NCI-H226 (cell line): ENCODE data around the gene NTRK3.
"Not testable (repeated sequence)": the region's sequence is repeated elsewhere in the genome, so short reads cannot be mapped to it uniquely, and the experiment has no call there.

Experiments used
- DNase-seq: peaks from one replicate; pipeline ENCODE4 v3.0.0-alpha.2; 2015

Gene NTRK3

DNA sequence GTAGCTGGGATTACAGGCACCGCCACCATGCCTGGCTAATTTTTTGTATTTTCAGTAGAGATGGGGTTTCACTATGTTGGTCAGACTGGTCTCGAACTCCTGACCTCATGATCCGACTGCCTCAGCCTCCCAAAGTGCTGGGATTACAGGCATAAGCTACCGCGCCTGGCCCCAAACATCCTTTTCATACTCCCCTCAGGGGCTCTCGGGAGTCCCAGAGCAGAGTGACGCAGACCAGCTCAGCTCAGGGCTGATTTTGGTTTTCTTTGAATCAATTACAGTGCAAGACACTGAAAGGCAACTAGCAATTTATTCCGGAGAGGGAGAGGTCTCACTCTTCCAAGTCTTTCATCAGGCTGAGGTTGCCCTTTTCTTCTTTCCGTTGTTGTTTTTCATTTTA lies 184.4 kb downstream of the NTRK3 start:
- not testable (repeated sequence) for DNase-seq

DNA sequence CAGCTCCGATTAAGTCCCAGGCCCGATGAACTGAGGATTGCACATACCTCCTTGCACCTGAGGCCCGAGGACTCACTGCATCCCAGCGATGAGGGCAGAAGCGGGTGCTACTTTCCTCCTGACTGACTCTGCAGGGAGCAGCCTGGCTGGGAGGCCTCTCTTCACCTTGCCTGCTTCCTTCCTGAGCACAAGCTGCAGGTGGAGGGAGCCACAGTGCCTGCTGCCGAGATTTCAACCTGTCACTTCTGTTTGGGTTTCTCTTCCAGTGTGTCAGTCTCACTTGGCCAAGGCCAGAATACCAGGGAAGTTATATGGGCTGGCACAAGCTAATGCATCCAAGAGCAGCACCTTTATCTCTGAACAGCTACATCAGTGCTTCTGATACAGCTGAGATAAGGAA lies 185.4 kb downstream of the NTRK3 start:
- DNase-seq, result no peak

DNA sequence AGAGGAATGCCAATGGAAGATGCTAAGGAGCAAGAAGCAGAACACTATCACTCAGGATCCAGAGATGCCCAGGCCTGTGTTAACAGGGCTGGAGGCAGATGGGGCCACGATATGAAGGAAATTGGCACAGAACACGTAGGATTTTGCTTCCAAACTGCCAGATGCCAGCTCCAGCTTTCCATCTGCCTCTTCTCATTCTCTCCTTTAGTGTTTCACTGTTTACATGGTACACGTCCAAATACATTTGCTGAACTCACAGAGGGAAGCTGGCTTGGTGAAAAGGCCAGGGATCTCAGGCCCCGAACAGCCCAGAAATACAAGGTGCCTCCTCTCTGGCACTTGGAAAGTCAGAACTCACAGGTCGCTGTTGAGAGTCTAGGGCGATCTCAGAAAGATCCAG lies 187.0 kb downstream of the NTRK3 start:
- no peak for DNase-seq

DNA sequence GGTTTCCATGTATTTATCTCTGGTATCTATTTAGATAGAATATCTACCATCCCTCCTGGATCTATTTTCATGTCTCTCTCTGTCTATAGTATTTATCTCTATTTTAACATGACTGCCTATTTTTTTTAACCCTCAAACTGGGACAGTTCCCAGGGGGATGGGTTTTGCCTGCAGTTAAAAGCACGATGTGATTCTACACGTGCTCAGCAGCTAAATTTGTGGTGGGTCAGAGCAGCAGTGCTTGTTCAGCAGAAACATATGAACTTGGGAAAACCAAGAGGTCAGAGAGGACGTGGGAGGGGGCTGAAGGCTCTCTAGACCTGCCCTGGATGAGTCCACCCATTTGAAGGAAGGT lies 189.2 kb downstream of the NTRK3 start:
- no peak for DNase-seq

DNA sequence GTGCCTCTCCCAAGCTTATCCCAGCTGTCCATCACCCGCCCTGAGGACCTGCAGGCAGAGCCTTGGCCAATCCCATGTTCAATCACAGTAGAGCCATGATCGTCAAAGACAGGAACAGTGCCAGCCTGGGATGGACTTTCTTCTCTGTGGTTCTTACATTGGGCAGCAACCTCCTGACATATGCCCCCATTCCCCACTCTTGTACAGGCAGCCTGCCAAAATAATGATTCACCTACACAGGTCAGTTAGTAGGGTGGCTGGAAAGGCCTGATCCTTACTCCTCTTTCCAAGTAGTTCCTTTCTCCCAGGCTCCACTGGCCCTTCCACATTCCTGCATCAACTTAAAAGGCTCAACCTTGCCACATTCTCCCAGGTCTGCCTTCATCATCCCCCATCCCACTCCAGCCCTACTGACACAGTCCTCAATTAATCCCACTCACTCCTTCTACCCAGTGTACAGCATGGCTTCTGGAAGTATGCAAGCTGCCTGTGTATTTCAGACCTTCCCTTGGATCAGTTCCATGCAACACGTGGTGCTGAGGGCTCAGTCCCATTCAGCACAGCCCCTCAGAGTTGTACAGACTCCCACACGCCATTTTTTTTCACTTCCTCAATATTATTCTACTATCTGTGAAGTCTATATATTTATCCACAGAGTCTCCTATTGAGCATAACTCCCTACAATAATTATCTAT lies 189.8 kb downstream of the NTRK3 start:
- no peak for DNase-seq

DNA sequence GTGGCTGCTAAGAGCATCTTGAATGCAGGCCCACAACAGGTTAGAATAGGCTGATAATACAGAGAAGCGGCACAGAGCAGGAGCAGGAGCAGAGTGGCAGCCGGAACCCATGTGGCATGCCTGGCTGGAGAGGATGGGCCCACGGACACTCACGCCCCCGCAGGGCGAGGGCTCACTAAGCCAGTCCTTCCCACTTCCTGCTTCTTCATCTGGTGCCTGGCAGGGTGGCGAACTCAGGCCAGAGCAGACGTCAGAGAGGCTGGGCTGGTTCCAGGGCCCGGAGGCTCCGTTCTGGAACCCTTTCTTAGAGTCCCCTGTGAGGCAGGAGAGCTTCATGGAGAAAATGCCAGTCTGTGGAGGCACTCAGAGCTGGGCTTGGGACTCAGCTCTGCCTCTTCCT lies 195.1 kb downstream of the NTRK3 start:
- no peak for DNase-seq

DNA sequence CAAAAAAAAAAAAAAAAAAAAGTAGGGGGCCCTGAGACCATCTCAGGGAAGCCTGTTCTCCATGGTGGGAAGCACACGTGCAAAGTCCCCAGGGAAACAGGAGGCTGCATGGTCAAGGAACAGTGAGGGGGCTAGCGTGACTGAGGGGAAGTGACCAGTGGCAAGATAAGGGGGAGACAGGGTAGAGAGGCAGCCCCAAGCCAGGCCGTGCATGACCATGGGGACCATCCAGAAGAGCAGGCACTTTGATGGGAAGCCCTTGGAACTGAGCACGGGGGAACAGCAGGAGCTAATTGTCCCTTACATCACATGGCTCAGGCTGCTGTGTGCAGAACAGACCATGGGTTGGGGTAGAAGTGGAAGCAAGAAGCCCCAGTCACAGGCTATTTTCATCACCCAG lies 196.2 kb downstream of the NTRK3 start:
- no peak for DNase-seq

DNA sequence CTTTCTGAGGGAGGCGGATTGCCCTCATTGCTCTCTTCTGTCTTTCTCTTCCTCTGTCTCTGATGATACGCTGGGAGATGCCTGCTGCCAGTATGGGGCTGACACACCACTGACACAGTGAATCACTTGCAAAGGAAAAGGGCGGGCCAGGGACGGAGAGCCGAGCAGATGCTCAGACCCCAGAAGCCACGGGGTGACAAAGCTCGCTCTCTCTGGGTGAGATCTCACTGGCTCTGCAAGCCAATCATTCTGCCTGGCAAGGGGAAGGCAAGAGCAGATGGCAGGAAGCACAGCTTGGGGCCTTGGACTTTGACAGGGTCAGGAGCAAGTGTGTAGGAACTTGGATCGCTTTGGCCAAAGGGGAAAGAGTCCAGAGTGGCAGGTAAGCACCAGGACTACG lies 198.7 kb downstream of the NTRK3 start:
- DNase-seq, result no peak

DNA sequence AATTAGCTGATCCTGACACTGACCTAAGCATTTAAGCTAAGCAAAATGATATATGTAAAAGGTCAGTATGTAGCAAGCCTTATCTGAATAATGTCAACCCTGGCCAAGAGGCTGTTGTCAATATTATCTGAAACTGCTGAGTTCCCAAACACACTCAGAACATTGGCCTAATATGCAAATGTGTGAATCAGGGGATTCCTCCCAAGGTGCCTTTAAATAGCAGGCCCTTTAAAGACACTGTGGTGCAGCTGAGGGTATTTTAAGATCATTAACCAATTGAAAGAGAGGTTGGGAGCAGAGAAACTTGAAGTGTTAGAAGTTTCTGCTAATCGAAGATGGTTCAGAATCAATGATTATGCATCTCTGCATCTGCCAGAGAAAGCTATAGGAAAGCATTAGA lies 207.0 kb downstream of the NTRK3 start:
- no peak for DNase-seq

DNA sequence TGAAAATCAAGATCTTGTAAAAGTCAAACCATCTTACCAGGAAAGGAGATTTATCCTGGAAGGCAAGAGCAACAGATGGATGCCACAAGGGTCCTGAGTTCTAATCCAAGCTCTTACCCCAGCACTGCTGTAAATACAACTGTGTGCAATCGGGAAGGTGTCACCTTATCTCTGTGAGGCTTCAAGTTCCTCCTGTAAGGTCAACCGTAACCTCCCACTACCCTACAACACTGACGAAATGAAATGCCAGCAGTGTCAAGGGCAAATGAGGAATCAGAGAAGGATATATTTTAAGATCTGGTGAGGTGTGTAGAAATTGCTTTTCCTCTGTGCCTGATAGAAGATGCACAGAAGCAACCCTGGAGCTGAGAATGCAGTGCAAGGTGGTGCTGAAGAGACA lies 207.8 kb downstream of the NTRK3 start:
- no peak for DNase-seq

DNA sequence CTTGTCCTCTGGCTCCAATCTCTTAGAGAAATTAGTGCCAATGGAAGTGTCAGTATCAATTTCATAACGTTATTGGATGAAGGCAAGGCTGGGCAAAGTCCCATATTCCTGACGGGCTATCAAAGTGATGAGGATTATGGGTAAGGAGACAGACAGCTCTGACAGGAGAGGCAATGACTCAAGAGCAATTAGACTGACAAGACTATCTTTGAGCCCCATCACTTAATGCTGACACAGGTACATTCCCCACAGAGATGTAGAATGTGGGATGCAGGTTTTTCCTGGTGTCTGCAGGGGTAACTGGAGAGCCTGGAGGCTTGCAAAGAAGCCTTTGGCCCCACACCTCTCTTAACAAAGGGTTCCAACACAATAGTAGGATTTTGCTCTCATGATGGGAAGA lies 208.3 kb downstream of the NTRK3 start:
- DNase-seq, result no peak

DNA sequence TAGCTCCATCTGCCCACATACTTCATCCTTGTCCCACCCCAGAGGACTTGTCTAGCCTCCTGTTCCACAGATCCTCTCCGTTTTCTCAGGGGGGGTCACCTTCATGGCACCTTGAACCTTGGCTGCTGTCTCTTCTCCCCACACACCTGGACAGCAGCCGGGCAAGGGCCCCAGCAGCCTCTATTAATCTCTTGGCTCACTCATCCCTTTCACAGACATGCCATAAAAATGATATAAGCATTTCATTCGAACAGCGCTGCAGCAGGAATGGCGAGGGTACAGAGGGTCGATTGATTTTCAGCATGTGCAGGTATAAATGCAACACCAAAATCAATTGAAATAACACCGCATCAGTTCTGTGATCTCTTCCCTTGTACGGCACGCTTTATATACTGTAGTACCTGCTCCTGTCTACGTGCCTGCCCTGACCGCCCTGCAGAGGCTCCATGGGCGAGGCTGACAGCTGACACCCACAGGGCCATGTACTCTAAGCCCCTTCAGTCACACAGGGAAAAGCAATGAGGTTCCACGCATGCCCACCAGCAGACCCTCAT lies 209.9 kb downstream of the NTRK3 start:
- no peak for DNase-seq

DNA sequence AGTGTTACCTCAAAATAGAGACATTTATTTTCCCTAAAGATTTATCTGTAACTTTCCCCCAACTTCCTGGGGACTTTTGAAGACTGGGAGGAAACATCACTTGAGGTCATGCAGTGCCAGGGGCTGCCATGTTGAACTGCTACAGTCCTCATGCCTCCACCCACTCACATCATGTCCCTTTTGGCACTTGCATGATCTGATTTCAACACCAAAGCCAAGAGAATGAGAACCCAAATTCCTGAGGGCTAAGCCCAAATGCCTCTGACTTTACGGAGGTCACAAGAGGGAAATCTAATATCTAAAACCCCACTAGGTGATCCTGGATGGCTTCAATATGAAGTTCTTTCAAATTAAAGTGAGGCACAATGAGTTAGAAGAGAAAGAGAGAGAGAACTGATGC lies 213.1 kb downstream of the NTRK3 start:
- no peak for DNase-seq

DNA sequence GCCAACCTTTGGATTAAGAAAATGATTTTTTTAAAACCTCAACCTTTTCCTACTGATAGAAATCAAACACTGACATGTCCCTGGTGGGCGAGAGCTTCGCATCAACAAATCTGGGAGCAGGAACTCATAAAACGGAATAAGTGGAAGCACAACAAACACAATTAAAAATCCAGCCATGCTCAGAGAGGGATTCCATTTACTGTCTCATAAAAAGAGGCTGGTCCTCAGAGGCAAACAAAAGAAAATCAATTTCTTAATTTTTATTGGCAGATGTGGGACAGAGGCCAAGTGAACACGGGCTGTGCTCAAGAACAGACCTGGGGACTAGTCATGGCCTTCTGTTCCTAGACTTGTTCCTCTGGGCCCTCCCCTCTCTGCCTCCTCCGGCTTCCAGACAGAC lies 214.5 kb downstream of the NTRK3 start:
- no peak for DNase-seq

DNA sequence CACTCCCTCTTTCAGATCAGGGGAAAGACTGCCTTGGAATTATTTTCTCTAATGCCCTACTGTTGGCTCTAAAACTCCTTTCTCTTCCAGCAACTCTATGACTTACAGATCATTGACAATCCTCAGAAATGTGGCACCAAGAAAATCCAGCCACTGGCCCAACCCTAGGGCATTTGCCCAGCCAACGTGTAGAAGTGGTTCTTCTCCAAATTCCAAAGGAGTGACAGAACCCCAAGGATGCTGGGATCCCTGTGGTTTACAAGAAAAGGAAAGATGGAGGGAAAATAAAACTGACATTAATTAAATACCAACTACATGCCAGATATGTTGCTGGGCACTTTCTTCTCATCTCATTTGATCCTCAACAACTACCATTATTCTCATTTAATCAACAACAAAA lies 216.0 kb downstream of the NTRK3 start:
- DNase-seq, result no peak

DNA sequence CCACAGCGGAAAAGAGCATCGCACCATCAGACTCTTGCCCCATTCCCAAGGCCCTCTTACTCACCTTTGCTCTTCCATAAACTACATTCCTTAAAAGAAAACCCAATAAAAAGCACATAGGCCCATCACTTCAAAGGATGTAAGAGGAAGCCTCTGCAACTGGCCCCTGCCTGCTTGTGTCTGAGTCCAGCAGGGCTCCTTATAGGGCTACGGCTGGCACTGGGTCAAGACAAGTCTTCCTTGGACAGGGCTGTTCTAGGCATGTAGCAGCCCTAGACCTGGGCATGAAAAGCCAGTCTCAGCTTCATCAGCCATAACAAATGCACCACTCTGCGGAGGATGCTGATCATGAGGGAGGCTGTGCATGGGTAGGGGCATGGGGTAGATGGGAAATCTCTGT lies 218.3 kb downstream of the NTRK3 start:
- no peak for DNase-seq

DNA sequence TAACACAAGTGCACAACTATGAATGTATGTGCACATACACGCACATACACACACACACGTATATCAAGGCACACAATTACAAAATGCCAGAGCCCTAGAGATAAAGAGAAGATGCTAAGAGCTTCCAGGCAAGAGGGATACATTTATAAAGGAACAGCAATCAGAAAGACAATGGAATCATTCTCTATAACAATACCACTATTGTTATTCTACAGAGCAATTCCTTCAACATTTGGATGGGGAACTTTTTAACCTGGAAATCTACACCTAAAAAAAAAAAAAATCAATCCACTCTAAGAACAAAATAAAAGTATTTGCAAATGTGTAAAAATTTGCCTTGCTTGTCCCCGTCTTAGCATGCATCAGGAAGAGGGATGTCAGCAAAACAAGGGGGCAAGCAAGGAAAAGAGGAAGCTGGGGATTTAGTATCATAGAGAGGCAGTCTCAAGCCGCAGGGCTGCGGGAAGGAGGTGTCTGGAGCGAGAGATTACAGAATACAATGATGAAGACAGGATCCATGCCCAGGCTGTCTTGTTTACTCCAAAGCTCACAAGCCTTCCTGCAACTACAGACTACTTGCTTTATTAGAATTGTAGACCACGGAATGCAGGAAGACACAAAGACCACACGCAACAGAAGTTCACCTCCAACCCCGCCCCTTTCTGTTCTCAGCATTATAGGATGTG lies 220.2 kb downstream of the NTRK3 start:
- no peak for DNase-seq

DNA sequence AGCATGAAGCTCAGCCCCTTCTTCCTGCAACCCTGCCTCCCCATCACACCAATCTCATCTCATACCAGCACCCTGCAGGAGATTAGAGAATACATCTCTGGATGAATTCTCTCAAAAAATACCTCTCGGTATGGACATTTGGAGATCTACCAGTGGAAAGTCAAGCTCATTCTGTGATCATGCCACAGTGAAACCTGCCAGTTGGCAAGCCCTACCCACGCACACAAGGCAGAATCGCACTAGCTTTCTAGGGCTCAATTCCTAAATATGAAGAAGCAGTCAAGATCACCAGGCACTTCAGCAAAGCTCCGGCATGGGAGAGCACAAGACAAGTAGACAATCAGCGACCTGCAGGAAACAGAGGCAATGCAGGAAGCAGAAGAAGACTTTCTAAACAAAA lies 221.2 kb downstream of the NTRK3 start:
- DNase-seq, result no peak

DNA sequence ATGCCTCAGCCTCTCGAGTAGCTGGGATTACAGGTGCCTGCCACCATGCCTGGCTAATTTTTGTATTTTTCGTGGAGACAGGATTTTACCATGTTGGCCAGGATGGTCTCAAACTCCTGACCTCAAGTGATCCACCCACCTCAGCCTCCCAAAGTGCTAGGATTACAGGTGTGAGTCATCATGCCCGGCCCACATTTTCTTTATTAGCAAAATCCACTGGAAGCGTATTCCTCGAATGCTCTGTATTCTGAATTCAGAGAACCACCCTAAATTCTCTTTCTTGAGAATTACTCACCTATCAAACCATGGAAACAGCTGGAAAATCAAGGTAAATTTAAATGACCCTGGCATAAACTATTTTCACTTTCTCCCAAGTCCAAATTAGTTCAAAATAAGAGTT lies 223.1 kb downstream of the NTRK3 start:
- not testable (repeated sequence) for DNase-seq

DNA sequence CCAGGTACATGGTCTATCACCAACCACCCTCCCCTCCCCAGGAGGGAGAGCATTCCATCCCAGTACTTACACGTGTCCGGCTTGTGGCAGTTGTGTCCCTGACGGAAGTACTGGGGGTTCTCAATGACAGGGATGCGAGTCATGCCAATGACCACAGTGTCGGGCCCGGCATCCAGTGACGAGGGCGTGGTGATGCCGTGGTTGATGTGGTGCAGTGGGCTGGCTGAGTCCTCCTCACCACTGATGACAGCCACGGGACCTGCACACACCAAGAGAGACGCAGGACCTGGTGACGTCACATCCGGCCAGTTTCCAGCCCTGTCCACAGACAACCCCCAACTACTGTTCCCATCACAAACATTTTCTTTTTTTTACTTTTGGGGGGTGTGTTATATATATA lies 223.8 kb downstream of the NTRK3 start:
- no peak for DNase-seq

DNA sequence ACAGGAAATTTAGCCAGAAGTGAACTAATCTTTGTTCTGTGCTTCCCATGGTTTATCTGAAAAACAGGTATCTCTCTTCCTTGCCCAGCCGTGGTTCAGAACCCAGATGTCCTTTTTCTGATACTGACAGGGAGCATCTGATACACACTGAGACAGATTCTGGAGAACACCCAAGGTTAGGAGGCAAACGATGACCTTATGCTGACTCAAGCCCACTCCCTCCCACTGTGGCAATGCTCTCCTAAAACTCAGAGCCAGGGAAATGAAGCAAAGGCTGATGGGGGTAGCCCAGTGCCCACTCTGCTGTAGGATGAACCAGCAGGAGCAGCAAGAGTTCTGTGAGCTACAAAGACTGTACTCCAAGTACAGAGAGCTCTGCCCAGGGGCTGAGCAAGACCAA lies 225.1 kb downstream of the NTRK3 start:
- DNase-seq, result no peak

DNA sequence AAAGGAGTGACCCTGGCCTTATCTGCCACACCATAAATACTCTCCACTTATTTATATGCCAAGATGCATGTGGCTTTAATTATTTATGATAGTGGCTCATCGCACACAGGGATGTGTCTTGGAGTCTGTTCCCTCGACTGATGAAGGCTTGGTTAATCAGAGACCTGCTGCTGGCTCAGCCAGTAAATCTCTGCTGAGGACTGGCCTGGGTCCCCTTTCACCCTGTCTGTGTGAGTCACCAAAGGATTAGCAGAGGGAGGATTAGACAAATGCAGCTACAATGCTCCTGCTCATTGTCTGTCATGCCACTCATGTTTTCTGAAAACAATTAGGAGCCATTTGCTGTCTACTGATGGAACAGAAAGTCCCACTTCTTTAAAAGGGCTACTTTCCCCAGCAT lies 226.8 kb downstream of the NTRK3 start:
- no peak for DNase-seq

DNA sequence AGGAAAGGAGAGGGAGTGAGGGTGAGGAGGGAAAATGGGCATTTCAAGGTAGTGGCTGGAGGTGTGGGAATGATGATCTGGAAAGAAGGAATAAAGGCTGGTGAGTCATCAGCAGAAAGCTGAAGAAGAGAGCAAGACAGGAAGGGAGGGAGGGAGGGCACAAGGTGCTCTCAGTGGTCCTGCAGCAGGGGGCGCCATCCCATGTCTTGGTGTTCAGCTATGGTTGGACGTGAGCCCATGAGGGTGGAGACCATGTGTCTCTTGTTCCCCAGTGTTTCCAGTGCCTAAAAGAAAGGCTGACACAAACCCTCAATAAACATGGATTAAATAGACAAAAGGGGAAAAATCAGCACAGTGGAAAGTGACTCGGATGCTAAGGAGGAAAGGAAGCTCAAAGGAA lies 228.5 kb downstream of the NTRK3 start:
- no peak for DNase-seq

DNA sequence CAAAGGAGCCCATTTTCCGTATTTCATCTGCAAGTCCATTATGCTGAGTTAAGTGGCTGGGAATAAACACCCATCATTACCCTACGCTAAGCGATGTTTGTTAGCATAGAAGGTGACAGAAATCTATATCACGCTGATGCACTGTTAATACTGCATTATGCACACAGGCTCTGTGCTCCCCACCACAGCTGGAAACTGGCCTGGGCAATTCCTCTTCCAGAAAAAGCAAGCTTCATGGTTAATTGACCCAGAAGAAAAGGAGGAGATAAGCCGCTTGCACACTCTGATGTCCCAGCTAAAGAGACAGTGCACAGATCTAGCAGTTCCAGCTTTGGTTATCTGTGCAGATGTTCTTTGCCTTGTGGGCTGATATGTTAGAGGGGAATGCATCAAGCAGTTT lies 232.6 kb downstream of the NTRK3 start:
- no peak for DNase-seq

DNA sequence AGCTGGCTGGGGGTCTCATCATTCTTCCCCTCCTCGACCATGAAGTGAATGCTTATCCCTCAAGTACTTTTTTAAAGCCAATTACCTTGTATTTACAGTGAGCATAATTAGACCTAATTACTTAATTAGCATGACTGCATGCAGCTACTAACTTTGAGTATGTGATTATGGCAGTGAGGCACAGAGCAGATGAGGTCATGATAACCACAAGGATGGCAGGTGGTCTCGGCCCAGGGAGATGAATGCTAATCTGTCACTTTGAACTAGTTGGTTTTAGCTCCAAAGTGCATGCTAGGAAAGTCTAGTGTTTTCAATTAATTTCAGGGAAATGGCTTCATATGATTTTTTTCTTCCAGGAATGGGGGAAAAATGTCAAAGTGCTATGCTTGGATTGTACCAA lies 233.8 kb downstream of the NTRK3 start:
- DNase-seq, result no peak
